Measurements from ENCODE around the gene HAUS1.
"Not testable (repeated sequence)": the region's sequence is repeated elsewhere in the genome, so short reads cannot be mapped to it uniquely, and the experiment has no call there.

Gene HAUS1

GRCh38 chr18:46079336-46079735 lies 24.8 kb upstream of the HAUS1 start:
- H3K4me3 ChIP-seq (replicated peaks; ENCODE audit: low read depth, low read length), result no peak overlapping the region
- no peak for DNase-seq (ENCODE audit: extremely low read depth, insufficient read length)
- TF ChIP-seq CTCF (IDR thresholded peaks at IDR 0.05; ENCODE audit: insufficient read depth, low read length, poor library complexity, severe bottlenecking), result no peak
- peaks cover 7% of the 10 kb centered on the region for H3K36me3 ChIP-seq (ENCODE audit: control insufficient read depth, insufficient read depth, low read length)
- no peaks in the 10 kb centered on the region for H3K27me3 ChIP-seq (replicated peaks; ENCODE audit: control insufficient read depth, insufficient read depth, low read length)

DNA sequence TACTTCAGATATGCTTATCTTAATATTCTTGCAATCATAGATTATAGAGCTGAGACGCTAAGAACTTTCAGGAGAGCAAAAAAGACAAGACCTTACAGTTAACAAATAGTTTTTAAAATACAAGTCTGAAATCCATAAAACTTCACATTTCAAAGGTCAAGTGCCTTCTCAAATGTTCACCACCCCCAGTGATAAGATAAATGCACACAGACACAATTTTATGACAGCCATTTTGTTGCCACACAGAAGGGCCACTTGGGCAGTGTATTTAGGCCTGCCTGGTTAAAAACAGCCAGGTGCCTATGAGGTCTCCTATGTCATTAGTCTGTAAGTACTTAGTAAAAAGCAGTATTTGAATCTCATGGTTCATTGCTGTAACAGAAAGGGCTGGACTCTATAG lies 24.0 kb upstream of the HAUS1 start:
- no peaks in the 10 kb centered on the region for H3K27me3 ChIP-seq (replicated peaks; ENCODE audit: control insufficient read depth, insufficient read depth, low read length)
- H3K4me3 ChIP-seq (replicated peaks; ENCODE audit: low read depth, low read length), result no peak overlapping the region
- TF ChIP-seq CTCF (IDR thresholded peaks at IDR 0.05; ENCODE audit: insufficient read depth, low read length, poor library complexity, severe bottlenecking), result no peak
- no peak for DNase-seq (ENCODE audit: extremely low read depth, insufficient read length)
- H3K36me3 ChIP-seq (ENCODE audit: control insufficient read depth, insufficient read depth, low read length), result peaks cover 9% of the 10 kb centered on the region

DNA sequence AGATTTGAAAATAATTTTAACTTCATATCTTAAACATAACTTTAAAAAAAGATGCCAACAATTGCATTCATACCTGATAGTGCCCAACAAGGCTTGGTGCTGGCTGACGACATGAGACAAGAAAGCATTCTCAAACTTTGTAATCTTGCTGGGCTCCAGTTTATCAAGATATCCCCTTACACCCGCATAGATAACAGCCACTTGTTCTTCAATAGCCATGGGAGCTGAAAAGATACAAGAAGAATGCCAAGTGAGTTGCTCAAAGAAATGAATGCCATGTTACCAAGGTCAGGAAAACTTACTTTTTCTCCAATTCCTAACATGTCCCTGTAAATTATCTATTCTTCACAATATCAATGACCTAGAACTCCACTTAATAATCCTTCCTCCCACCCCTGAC lies 19.8 kb upstream of the HAUS1 start:
- Histone ChIP-seq H3K4me3 (replicated peaks; ENCODE audit: low read depth, low read length) (no peak overlapping the region), H3K36me3 (ENCODE audit: control insufficient read depth, insufficient read depth, low read length) (peaks cover 23% of the 10 kb centered on the region), H3K27me3 (replicated peaks; ENCODE audit: control insufficient read depth, insufficient read depth, low read length) (no peaks in the 10 kb centered on the region)
- no peak for TF ChIP-seq CTCF (IDR thresholded peaks at IDR 0.05; ENCODE audit: insufficient read depth, low read length, poor library complexity, severe bottlenecking)
- no peak for DNase-seq (ENCODE audit: extremely low read depth, insufficient read length)

DNA sequence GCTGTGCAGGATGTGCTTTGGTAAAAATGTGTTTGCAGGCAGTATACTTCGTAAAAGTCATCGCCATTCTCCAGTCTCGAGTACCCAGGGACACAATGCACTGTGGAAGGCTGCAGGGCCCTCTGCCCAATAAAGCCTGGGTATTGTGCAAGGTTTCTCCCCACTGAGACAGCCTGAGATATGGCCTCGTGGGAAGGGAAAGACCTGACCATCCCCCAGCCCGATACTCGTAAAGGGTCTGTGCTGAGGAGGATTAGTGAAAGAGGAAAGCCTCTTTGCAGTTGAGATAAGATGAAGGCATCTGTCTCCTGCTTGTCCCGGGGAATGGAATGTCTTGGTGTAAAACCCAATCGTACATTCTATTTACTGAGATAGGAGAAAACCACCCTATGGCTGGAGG lies 15.7 kb upstream of the HAUS1 start:
- not testable (repeated sequence) for H3K4me3 ChIP-seq (replicated peaks; ENCODE audit: low read depth, low read length); DNase-seq (ENCODE audit: extremely low read depth, insufficient read length); H3K27me3 ChIP-seq (replicated peaks; ENCODE audit: control insufficient read depth, insufficient read depth, low read length)
- H3K36me3 ChIP-seq (ENCODE audit: control insufficient read depth, insufficient read depth, low read length), result peaks cover 30% of the 10 kb centered on the region

- TF ChIP-seq CTCF (IDR thresholded peaks at IDR 0.05; ENCODE audit: insufficient read depth, low read length, poor library complexity, severe bottlenecking), result no peak
These were observed 8.7 kb upstream of the HAUS1 start for GRCh38 chr18:46095532-46095931.

GRCh38 chr18:46096651-46097300 lies 7.4 kb upstream of the HAUS1 start:
- Histone ChIP-seq H3K27me3 (replicated peaks; ENCODE audit: control insufficient read depth, insufficient read depth, low read length) (no peaks in the 10 kb centered on the region), H3K4me3 (replicated peaks; ENCODE audit: low read depth, low read length) (peak overlapping the region; percentile 92), H3K36me3 (ENCODE audit: control insufficient read depth, insufficient read depth, low read length) (peaks cover 5% of the 10 kb centered on the region)
- no peak for TF ChIP-seq CTCF (IDR thresholded peaks at IDR 0.05; ENCODE audit: insufficient read depth, low read length, poor library complexity, severe bottlenecking)
- DNase-seq (ENCODE audit: extremely low read depth, insufficient read length), result no peak

More at GRCh38 chr18:46095532-46095931, 8.7 kb upstream of the HAUS1 start:
- Histone ChIP-seq H3K27me3 (replicated peaks; ENCODE audit: control insufficient read depth, insufficient read depth, low read length) (no peaks in the 10 kb centered on the region), H3K36me3 (ENCODE audit: control insufficient read depth, insufficient read depth, low read length) (peaks cover 8% of the 10 kb centered on the region), H3K4me3 (replicated peaks; ENCODE audit: low read depth, low read length) (no peak overlapping the region)
- no peak for DNase-seq (ENCODE audit: extremely low read depth, insufficient read length)

Data from GM06990 (cell line).